GM23338 (cell line): ENCODE results near the gene FBLN2.

Experiments used
- CREB1 ChIP-seq: fragments of 250-450 bp; sonication (Bioruptor Pico); IDR thresholded peaks from 2 replicates; pipeline ENCODE4 v1.5.0; 2020; ENCODE audit warnings: low read depth, mild to moderate bottlenecking, moderate library complexity
- EZH2 ChIP-seq: fragments of 200-600 bp; sonication (generic); IDR thresholded peaks from one replicate; pipeline ENCODE4 v1.8.0; 2017; ENCODE audit warnings: antibody characterized with exemption, mild to moderate bottlenecking, low read depth; ENCODE audit not compliant: unreplicated experiment
- EZH2phosphoT487 ChIP-seq: fragments of 200-600 bp; sonication (generic); IDR thresholded peaks from one replicate; pipeline ENCODE4 v1.8.1; 2018; ENCODE audit warnings: antibody characterized with exemption; ENCODE audit not compliant: unreplicated experiment
- POLR2AphosphoS5 ChIP-seq: IDR thresholded peaks from 2 replicates; pipeline ENCODE4 v1.6.1; 2016; ENCODE audit warnings: antibody characterized with exemption, low read depth
- ZNF331 ChIP-seq: fragments of 250-450 bp; sonication (Bioruptor Pico); IDR thresholded peaks from 2 replicates; pipeline ENCODE4 v1.5.0; 2020; ENCODE audit warnings: low read depth, mild to moderate bottlenecking, moderate library complexity
- TF ChIP-seq, protein P1 (sequence below), 2 experiments: fragments of 200-600 bp in 1 of 2; sonication (generic) in 1 of 2; conservative IDR thresholded peaks; 2 replicates each; pipeline versions ENCODE4 v1.5.1 to v1.6.1; 2016 to 2017; ENCODE audit warnings: antibody characterized with exemption in 2 of 2, low read depth in 2 of 2, mild to moderate bottlenecking in 2 of 2, moderate library complexity in 1 of 2

DNA sequence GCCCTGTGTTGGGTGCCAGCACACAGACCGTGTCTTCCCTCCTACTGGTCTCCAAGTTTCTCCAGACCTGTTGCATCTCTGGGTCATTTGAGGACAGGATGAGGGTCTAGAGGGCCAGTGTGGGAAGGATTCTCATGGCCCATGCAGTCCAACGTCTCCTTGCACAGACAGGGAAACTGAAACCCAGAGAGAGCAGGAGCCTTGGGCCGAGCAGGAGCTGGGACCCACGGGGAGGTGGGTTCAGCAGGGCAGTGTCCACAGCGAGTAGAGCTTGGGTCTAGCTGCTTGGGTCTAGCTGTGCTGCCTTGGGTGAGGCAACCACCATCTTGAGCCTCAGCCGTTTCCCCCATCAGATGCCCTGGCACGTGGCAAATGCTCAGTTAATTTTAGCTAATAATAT lies 36.5 kb upstream of the FBLN2 start:
- TF ChIP-seq, protein P1, sequence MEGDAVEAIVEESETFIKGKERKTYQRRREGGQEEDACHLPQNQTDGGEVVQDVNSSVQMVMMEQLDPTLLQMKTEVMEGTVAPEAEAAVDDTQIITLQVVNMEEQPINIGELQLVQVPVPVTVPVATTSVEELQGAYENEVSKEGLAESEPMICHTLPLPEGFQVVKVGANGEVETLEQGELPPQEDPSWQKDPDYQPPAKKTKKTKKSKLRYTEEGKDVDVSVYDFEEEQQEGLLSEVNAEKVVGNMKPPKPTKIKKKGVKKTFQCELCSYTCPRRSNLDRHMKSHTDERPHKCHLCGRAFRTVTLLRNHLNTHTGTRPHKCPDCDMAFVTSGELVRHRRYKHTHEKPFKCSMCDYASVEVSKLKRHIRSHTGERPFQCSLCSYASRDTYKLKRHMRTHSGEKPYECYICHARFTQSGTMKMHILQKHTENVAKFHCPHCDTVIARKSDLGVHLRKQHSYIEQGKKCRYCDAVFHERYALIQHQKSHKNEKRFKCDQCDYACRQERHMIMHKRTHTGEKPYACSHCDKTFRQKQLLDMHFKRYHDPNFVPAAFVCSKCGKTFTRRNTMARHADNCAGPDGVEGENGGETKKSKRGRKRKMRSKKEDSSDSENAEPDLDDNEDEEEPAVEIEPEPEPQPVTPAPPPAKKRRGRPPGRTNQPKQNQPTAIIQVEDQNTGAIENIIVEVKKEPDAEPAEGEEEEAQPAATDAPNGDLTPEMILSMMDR (conservative IDR thresholded peaks at IDR 0.05; ENCODE audit: low read depth in 2 of 2), result no peak
- TF ChIP-seq EZH2 (no peak), ZNF331 (CRISPR knock-in tag) (no peak), POLR2AphosphoS5 (no peak), CREB1 (CRISPR knock-in tag) (no peak), EZH2phosphoT487 (no peak)
